ENCODE data around the gene RXFP1. TPM values are rescaled to one million over a fixed set of nuclear protein-coding genes. Genes with fewer than 3 reads are reported as not detected.
"Not testable (repeated sequence)": the region's sequence is repeated elsewhere in the genome, so short reads cannot be mapped to it uniquely, and the experiment has no call there.

Gene RXFP1
- total RNA-seq, 1 donor from 2014 or later = not detected

DNA sequence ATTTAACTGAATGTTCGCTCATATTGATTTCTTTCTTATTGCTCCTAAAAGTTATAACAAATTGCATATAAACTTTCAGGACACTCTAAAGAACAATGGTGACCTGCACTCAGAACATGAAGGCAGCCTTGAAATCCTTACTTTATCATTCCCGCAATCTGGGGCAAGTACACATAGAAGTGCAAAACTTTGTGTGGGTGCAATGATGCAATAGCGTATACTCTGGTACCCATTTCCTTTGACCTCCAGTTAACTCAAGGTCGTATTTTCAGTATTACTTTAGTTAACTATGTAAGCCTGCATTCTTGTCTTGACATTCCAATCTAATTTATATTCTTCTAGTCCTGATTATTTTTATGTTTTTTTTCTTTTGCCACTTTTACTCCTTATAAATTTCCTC is 85.3 kb downstream of the RXFP1 start:
- DNase-seq (ENCODE audit: extremely low read depth, low read depth, low spot score) = no peak

DNA sequence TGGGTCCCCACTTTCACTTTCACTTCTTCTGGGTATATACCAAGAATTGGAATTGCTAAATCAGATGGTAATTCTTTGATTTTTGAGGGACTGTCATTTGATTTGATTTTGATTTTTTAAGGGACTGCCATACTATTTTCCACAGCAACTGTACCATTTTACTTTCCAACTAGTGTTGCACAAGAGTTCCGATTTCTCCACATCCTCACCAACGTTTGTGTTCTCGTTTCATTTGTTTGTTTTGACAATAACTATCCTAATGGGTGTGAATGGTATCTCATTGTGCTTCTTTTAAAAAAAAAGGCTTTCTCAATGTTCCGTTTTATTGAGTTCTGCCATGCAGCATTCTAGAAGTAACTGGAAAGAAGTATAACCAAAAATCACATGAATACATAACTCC is 87.4 kb downstream of the RXFP1 start:
- no peak for DNase-seq (ENCODE audit: extremely low read depth, low read depth, low spot score)

DNA sequence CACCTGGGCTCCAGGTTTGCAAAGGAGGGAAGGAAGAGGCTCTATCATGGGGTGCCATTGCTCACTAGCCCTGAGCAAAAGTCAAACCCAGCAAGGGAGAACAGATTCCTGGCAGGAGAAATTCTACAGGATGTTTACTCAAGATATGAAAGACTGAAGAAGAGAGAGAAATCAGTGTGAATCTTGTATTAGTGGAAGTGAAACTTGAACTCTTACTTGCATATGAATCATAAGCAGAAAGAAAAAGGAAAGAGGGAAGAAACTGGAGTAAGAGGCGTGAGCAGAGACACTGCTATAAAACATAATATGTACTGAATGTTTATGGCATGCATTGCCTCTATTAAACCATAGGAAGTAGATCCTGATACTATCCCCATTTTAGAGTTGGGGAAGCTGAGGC is 89.1 kb downstream of the RXFP1 start:
- DNase-seq (ENCODE audit: extremely low read depth, low read depth, low spot score) = no peak

- no peak for DNase-seq (ENCODE audit: extremely low read depth, low read depth, low spot score)
Observed at GRCh38 chr4:158613046-158613445, 91.4 kb downstream of the RXFP1 start.

DNA sequence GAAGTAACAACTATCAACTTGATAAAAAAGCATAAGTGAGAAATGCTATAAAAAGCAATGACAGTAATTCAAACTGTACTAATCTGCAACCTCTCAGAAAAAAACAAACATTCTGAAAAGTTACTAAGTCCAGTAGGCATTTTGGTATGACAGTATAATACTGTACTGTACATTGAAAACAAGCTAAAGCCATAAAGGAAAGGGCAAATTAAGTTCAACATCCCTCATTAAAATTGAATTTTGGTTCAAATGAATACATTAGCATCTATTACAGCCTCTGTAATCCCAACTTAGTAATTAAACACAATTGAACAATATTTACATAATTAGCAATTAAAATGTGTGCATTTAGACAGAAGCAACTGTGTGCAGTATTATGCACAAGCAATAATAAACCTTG is 96.3 kb downstream of the RXFP1 start:
- DNase-seq (ENCODE audit: extremely low read depth, low read depth, low spot score) = no peak

DNA sequence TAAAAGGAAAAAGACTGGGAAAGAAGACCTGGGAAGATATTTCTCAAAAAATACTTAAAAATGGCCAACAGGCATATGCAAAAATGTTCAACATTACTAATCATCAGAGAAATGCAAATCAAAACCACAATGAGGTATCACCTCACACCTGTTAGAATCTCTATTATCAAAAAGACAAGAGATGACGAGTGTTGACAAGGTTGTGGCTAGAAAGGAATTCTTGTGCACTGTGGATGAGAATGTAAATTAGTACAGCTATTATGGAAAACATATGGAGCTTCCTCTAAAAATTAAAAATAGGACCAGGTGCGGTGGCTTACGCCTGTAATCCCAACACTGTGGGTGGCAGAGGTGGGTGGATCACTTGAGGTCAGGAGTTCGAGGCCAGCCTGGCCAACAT is 100.0 kb downstream of the RXFP1 start:
- DNase-seq (ENCODE audit: extremely low read depth, low read depth, low spot score) = no peak

GRCh38 chr4:158622251-158622650 is 100.6 kb downstream of the RXFP1 start:
- DNase-seq (ENCODE audit: extremely low read depth, low read depth, low spot score) = no peak

DNA sequence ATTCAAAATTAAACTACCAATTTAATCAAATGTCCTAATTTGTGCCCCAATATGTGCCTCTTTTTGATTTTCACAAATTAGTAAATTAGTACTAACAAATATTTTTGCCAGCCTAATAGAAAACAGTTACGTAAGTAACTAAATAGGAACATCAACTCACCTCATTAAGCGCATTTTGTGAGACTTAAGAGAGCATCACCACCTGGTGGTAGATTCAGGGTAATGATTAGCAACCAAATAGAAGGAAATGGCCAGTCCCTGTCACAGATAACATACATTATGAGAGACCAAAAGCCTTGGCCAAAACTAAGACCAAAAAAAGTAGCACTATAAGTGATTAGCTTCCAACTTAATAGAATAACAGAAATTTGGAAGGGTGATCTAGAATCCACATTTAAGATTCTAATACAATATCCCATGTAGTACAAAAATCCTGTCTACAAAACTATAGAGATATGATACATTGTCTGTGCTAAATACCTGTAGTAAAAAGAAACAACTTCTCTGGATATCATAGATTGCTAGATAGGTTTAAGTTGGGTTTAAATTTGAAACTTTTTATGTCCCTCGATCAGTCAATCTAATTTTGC is 103.3 kb downstream of the RXFP1 start:
- DNase-seq (ENCODE audit: extremely low read depth, low read depth, low spot score) = peak; percentile 37

DNA sequence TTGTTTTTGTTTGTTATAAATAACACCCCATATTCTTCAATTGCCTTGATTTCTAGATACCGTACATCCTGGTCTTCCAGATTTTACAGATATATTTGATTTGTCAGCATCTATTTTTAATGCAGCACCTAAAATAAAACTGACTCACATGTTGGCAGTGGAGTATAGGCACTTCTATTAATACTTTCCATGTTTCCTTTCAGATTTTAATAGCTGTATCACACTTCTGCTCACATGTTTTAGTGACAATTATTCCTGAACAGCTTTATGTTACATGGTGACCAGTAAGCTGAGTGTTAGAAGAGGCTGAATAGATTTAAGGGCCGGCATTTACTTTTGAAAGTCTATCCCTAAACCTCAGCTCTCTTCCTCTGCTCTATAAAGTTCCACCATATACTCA is 103.9 kb downstream of the RXFP1 start:
- no peak for DNase-seq (ENCODE audit: extremely low read depth, low read depth, low spot score)

DNA sequence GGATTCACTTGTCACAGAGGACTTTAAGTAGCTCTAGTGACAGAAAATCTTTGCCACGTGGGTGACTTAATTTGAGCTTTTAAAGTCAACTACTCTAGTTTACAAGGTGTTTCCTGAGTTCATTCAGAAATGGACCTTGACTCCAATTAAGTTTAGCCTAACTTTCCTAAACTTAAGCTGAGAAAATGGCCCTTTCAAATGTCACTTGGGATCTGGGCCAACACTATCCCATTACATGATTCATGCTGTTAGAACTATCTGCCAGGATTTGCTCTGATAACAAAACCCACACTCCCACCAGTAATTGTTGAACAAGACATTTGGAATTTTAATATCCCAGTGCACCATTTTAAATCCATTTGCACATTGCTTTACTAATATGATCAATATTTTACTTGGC is 109.2 kb downstream of the RXFP1 start:
- DNase-seq (ENCODE audit: extremely low read depth, low read depth, low spot score) = no peak

- no peak for DNase-seq (ENCODE audit: extremely low read depth, low read depth, low spot score)
Observed at GRCh38 chr4:158636619-158637018, 114.9 kb downstream of the RXFP1 start.

- no peak for DNase-seq (ENCODE audit: extremely low read depth, low read depth, low spot score)
Observed at GRCh38 chr4:158644356-158644755, 122.7 kb downstream of the RXFP1 start.

DNA sequence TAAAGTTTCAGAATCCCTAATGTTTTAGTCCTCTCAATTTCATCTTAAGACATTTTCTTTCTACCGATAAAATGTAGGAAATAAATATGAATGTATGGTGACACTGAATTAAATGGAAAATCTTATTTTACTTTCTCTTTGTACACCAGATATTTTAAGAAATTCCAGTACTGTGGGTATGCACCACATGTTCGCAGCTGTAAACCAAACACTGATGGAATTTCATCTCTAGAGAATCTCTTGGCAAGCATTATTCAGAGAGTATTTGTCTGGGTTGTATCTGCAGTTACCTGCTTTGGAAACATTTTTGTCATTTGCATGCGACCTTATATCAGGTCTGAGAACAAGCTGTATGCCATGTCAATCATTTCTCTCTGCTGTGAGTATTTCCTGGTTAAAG is 123.1 kb downstream of the RXFP1 start:
- DNase-seq (ENCODE audit: extremely low read depth, low read depth, low spot score) = no peak

- DNase-seq (ENCODE audit: extremely low read depth, low read depth, low spot score) = no peak
Observed at GRCh38 chr4:158649111-158649680, 127.5 kb downstream of the RXFP1 start.

DNA sequence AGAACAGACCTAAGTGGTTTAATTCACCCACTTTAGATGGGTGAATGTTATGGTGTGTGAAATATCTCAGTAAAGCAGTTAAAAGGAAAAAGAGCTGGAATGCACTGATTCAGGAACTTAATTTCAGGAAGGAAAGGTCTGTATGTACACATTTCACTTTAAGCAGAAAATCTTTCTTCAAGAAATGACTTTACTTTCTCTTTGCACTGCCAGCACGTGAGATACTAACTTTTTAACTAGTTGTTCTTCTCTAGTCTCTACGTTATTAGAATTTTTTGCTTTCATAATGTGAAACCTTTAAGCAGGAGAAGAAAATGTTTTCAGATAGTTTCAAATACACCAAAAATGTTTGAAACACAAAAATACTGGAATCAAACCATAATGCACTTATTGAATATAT is 131.2 kb downstream of the RXFP1 start:
- no peak for DNase-seq (ENCODE audit: extremely low read depth, low read depth, low spot score)

GRCh38 chr4:158656439-158656838 is 134.8 kb downstream of the RXFP1 start:
- DNase-seq (ENCODE audit: extremely low read depth, low read depth, low spot score) = no peak

- no peak for DNase-seq (ENCODE audit: extremely low read depth, low read depth, low spot score)
Observed at GRCh38 chr4:158657291-158657690, 135.6 kb downstream of the RXFP1 start.

GRCh38 chr4:158663255-158663654 is 141.6 kb downstream of the RXFP1 start:
- DNase-seq (ENCODE audit: extremely low read depth, low read depth, low spot score) = not testable (repeated sequence)

DNA sequence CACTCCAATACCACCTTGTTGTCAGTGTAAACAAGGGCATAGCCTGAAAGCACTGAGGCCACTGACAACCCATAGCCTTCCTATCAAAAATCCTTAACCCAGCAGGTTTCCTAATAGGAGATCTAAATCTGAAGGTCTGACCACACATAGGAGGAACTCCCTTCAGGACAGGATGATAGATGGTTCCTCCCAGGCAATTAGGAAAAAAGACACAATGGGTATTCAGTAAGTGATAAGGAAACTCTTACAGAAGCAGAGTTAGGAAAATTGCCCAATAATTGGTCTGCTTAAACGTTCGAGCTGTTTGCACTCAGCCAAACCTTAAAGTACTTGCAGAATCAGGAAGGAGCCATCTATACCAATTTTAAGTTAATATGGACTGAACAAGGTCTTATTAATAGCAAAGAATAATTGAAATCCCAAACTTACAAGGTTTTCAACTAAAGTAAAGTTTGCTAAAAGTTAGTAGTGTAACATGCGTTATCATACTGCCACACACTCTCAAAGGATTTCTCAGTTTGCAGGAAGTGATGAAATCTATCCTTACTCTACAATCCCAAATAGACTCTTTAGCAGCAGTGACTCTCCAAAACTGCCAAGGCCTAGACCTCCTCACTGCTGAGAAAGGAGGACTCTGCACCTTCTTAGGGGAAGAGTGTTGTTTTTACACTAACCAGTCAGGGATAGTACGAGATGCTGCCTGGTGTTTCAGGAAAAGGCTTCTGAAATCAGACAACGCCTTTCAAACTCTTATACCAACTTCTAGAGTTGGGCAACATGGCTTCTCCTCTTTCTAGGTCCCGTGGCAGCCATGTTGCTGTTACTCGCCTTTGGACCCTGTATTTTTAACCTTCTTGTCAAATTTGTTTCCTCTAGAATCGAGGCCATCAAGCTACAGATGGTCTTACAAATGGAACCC is 142.3 kb downstream of the RXFP1 start:
- not testable (repeated sequence) for DNase-seq (ENCODE audit: extremely low read depth, low read depth, low spot score)

- DNase-seq (ENCODE audit: extremely low read depth, low read depth, low spot score) = no peak
Observed at GRCh38 chr4:158664806-158665205, 143.1 kb downstream of the RXFP1 start.

GRCh38 chr4:158666892-158667291 is 145.2 kb downstream of the RXFP1 start:
- DNase-seq (ENCODE audit: extremely low read depth, low read depth, low spot score) = no peak

- no peak for DNase-seq (ENCODE audit: extremely low read depth, low read depth, low spot score)
Observed at GRCh38 chr4:158667651-158668198, 146.0 kb downstream of the RXFP1 start.
